Measurements from ENCODE around the gene LRPAP1.
A peak's percentile ranks its signal among the peaks of the same experiment; 100 is the strongest.

DNA sequence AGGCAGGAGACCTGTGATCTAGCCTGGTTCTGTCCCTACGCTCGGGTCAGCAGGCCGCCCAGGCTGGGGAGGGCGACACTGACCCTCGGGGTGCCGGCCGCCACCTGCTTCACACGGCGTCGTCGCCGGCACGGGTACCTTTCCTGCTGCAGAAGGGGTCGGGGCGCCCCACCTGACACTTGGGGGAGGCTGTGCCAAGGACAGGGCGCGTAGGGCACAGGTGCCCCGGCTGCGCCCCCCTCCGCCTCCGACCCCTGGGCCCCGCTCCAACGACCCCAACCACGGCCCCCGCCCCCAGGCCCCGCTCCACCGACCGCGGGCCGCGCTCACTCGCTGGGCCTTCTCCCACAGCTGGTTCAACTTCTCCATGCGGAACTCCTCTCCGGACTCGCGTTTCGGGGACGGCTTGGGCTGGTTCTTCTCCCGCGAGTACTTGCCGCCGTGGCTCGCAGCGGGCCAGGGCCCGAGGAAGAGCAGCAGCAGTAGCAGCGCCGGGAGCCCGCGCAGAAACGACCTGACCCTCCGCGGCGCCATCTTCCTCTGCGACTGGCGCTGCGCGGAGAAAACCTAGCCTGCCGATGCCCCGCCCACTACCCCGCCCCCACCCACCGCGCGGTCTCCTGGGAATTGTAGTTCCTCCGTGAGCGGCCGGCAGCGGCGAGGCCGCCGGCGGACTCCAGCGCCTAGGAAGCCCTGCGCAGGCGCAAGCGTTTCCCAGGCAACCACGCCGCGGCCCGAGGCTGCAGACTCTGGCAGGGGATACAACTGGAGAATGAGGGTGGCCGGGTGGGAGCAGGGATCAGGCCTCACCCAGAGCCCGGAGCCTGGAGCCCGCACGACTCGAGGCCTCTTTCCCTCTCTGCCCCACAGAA is at the start of gene LRPAP1:
- TF ChIP-seq, protein P1, sequence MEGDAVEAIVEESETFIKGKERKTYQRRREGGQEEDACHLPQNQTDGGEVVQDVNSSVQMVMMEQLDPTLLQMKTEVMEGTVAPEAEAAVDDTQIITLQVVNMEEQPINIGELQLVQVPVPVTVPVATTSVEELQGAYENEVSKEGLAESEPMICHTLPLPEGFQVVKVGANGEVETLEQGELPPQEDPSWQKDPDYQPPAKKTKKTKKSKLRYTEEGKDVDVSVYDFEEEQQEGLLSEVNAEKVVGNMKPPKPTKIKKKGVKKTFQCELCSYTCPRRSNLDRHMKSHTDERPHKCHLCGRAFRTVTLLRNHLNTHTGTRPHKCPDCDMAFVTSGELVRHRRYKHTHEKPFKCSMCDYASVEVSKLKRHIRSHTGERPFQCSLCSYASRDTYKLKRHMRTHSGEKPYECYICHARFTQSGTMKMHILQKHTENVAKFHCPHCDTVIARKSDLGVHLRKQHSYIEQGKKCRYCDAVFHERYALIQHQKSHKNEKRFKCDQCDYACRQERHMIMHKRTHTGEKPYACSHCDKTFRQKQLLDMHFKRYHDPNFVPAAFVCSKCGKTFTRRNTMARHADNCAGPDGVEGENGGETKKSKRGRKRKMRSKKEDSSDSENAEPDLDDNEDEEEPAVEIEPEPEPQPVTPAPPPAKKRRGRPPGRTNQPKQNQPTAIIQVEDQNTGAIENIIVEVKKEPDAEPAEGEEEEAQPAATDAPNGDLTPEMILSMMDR (IDR thresholded peaks at IDR 0.05) = no peak
- peak; percentile 83 to 97 for TF ChIP-seq POLR2A (IDR thresholded peaks at IDR 0.05)
